GM18498 (cell line): ENCODE results near the gene LIPT1.
"Not testable (repeated sequence)": the region's sequence is repeated elsewhere in the genome, so short reads cannot be mapped to it uniquely, and the experiment has no call there.

Source experiments
- ATAC-seq: cut with Tn5 transposase; IDR thresholded peaks from one replicate; pipeline ENCODE4 v1.9.1; 2021; ENCODE audit warnings: mild to moderate bottlenecking, moderate library complexity; ENCODE audit not compliant: unreplicated experiment

Gene LIPT1

DNA sequence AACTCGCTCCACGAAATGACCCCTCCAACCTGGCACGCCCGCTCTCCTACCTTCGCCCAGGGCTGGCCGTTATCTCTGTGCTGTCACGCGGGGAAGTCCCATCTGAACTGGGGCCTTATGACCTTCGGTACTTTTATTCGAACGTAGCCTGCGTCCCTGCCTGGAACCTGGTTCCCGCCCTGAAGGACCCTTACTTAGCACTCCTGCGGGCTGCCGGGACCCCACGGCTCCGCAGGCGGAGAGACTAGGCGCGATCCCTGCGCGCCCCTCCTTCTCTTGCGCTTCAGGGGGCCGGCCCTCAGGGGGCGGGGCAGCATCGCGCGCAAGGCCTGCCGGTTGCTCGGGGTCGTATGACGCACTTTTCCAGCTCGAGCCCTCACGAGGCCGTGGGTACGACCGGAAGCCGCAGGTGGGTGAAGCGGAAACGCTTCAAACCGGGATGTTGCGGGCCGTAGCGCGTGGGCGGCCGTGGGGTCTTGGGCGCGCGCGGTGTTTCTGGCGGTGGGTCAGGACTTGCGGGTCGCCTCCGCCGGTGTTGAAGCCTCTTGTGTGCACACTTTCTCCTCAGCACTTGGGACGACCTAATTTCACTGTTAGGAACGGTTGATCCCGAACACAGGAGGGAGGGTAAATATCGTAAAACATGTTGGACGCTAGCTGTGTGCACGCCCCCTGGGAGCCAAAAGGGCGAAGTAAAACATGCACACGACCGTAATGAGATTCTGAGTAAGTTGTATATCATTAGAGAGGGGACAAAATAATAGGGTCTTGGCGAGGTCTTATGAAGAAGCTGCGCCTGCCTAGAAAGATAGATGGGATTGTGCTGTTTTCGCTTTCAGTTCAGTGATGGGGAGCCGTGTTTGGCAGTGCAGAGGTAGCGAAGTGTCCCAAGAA, at the start of gene LIPT1, which contains the start of gene TSGA10:
TSS of gene LIPT1 (plus strand) at position 325 of the 894 bp plus-strand sequence. CDS start 6,991 bp downstream, outside the sequence.
TSS of gene TSGA10 (minus strand) at position 300 of the 894 bp plus-strand sequence. CDS start 45,503 bp downstream, outside the sequence.
- ATAC-seq = peak; percentile 96

DNA sequence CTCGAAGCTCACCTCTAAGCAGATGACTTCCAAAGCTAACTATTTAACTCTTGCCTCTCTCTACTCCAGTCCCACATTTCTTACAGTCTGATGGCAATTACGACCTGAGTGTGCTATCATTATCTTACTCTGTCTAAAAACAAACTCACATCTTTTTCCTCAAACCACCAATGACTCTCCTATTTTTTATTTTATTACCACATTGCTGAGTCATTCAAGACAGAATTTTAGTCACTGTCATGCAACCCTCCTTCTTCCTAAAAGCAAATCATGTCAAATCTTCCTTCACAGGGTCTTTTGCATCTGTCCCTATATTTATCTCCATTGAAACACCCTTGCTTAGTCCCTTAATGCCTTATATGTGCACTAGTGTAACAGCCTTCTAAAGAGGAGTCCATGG, 47.9 kb upstream of the LIPT1 start:
- ATAC-seq = no peak

DNA sequence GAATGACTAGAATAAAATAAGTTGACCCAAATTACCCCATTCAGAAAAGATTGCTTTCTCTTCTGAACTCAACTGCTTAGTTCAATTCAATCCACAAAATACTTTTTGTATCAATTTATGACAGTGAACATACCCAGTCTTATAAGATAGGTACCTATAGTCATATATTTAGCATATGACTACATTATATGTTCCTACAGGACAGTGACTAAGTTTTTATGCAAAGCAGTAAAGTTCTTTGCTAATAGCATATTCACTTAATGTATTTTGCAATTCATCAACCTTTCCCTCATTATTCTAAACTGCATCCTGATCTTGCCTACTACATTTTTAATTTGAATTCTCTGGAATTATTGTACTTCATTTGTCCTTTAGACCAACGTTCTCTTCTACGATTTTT, 43.5 kb upstream of the LIPT1 start:
- no peak for ATAC-seq

DNA sequence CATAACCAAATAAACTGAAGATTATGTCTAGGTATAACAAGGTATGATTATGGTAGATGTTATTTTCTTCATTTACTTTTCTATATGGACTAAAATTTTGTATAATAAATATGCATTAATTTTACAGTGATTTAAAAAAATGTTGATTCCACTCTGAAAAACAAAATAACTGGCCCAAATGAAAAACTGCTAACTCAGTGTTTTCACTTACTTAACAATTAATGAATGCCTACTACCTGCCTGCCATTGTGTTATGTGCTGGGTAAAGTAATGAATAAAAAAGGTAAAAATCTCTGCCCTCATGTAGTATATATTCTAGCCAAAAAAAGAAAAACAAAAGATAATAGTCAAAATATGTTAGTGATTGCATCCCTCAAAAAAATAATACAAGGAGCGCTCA, 42.8 kb upstream of the LIPT1 start:
- ATAC-seq = no peak

DNA sequence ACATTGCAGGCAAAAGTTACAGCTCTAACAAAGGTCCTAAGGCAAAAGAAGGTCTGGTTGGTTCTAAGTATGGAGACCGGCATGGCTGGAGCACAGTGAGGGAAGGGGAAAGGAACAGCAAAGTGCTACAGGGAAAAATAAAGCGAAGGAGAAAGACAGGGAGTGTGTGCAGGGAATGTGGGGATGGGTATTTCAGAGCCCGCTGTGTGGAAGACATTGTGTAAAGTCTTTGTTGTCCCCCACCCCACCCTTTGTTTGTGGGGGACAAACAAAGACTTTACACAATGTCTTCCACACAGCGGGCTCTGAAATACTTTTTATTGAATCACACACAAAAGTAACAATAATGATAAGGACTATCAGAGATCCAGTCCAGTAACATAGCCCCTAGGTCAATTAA, 42.1 kb upstream of the LIPT1 start:
- no peak for ATAC-seq

DNA sequence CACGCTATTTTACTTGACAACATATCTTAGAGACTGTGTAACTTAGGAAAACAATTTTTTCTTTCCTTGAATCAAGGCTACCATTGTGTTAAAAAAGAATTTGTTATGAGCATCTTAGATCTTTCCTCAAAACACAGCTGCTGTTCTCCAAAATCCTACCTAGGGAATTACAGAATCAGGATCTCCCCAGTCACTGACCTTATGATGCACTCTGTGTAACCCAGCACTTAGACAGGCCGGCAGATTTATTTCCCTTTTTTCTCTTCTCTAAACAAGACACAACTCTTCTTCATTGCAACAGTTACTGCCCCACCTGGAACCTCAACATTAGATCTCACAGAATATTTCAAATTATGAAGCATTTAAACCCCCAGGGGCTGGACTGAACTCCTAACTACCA, 26.8 kb upstream of the LIPT1 start:
- no peak for ATAC-seq

DNA sequence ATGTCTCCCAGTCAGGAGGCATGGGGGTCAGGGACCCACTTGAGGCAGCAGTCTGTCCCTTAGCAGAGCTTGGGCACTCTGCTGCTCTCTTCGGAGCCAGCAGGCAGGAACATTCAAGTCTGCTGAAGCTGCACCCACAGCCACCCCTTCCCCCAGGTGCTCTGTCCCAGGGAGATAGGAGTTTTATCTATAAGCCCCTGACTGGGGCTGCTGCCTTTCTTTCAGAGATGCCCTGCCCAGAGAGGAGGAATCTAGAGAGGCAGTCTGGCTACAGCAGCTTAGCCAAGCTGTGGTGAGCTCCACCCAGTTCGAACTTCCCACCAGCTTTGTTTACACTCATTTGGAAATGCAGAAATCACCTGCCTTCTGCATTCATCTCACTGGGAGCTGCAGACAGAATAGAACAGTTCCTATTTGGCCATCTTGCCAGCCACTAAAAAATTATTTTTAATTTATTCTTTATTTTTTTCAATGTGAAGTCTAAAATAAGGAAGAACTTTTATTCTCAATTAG, 19.7 kb upstream of the LIPT1 start:
- not testable (repeated sequence) for ATAC-seq

DNA sequence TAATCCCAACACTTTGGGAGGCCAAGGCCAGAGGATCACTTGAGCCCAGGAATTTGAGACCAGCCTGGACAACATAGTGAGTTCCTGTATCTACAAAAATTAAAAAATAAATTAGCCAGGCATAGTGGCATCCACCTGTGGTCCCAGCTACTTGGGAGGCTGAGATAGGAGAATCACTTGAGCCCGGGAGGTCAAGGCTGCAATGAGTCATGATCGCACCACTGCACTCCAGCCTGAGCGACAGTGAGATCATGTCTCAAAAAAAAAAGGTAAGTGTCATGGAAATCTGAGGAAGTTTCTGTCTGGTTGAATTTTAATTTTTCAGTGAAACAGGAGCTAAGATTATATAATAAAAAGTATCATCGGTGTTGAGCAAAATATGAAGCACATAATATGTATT, 15.8 kb upstream of the LIPT1 start:
- no peak for ATAC-seq

DNA sequence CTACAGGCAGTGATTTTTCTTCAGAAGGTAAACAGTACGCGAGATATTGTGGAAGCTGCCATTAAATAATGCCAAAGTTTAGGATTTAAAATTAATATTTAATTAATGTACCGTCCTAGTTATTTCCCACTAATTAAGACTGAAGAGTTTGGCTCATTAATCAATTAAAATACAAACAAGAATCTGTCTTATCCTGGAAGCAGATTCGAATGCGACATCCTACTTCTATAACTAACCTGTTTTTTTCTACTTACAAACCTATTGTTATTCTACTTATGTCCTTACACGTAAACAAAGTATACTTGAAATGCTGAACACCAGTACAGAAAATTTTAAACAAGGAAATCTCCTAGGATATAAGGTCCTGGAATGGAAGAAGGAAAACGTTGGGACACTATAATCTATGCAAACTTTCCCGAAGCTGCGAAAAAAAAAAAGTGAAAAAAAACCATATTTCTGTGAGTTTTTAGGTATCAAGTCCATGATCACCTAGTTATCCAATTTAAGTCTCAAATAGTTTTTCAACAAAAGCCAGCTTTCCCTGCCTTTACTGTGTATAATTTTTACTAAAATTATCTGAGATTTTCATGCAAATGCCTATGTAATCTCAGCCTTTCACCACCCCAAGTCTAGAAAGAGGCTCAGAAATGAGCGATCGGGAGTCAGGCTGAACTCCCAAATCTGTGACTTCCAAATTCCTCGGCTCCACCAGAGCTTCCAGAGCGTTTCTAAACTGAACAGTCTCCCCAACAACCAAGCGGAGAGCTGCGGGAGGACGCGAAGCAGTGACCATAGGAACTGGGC, 14.5 kb upstream of the LIPT1 start:
- ATAC-seq = no peak

DNA sequence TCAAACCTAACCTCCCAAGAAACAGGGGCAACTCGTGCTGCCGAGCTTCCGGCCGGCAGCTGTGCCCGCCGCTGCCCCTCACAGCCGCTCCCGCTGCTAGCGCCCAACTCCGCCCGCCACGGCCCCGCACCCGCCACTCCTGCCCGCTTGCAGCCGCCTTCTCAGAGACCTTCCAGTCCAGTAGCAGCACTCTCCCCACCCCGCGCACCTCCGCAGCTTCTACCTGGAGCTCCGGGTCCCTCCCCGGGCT, 14.0 kb upstream of the LIPT1 start:
- peak; percentile 38 for ATAC-seq

DNA sequence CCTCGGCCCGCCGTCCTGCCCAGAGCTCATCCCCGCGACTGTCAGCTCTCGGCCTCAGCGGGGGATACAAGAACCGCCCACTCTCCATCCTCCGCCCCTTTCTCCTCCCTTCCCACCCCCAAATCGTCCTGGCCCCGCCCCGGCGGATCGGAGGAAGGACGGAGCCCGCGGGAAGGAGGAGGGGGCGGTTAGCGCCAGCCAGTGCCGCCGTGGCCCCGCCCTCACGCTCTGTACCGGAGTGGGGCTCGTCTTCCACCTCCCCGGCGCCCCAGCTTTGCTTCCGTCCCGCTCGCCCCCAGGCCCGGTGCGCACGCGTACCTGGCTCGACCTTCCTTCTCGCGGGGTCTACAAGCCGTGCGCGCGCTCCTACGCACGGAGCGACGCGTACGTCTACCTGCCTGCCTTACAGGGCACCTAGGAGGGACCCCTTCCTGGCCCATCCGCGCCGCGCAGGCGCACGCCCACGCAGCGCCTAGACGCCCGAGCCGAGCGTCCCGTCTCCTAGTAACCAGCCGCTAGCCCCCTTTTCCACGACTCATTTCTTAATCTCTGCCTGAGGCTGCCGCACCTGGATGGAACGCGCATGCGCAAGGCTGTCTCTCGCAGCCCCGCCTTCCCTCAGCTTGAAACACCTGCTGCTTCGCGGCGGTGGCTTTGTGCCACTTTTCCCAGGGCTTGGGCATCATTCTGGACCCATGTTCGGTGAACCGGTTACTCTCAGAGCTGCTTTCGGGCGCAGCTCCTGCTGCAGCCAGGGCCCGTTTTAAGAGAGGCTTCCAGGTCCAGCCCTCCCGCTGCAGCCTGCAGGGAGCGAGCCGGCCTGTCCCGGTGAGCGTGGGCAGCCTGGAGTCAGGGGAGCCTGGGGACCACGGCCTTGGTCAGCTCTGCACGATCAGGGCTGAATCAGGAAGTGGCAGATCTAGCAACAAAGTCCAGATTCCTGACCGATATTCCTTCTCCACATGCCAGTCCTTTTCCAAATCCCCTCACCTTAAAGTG, 13.4 kb upstream of the LIPT1 start, which contains the start of gene C2orf15:
TSS of gene C2orf15 (plus strand) at position 598 of the 999 bp plus-strand sequence. CDS start 8,852 bp downstream, outside the sequence.
- peak; percentile 94 for ATAC-seq

DNA sequence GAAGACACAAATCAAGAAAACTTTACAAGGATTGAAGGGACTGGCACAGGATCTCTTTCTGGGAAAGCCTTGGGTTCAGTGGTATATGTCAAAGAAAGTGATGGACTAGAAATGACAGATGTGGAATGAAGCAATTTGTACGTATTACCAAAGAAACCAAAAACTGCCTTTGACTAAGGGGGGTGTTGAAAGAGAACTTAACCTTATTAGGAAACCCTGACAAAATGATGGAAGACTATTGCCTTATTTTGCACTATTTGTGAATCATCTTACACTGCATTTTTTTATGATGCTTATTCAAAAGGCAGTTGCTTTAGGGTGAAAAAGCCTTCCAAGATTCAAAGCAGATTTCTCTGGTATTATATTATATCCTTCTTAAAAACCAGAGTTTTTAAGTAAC, 4.1 kb upstream of the LIPT1 start:
- no peak for ATAC-seq

DNA sequence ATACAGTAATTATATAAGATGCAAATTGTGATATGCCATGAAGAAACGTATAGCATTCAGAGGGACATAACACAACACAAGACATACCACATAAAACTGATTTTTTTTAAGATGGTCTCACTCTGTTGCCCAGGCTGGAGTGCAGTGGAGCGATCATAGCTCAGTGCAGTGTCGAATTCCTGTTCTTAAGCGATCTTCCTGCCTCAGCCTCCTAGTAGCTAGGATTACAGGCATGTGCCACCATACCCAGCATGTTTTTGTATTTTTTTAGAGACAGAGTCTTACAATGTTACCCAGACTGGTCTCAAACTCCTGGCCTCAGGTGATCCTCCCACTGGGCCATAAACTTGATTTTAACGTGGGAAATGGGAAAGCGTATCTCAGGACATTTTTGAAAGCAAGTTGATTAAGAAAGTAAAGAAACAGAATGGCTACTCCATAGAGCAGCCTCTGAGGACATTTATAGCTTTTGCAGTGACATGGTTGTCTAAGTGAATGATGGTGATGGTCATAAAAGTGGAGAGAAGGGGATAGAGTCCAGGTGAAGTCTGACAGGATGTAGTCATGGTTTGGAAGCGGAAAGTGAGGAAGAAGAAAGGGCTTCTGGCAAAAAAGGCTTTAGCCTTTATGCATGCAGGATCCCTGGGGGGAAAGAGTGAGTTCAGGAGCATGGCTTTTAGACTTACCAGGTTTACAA, 2.4 kb upstream of the LIPT1 start:
- no peak for ATAC-seq

DNA sequence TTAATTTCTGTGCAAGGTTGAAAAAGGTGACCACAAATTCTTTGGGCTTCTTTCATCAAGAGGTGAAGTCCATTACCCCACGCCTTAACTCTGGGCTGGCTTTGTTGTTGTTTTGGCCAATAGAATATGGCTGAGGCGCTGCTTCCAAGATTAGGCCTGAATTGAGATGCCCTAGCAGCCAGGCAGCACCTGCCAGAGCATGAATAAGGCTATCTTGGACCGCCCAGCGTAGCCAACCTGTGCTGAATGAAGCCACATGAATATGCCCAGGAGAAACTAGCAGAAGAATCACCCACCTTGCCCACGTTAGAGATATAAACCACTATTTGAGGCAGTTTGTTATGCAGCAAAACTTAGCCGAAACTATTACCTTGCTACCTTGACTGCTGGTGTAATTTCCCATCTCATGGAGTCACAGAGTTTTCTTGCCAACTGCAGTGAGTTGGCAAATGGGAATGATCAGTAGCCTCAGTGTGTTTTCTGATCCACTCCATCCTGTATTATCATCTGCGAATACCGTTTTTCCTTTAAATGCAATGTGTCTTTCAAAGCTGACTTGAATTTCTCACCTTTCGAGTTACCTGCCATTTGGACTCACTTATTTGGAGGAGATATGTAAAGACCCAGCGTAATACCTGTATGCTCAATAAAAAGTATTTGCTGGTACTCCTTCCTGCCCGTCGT, 704 bp upstream of the LIPT1 start:
- no peak for ATAC-seq

DNA sequence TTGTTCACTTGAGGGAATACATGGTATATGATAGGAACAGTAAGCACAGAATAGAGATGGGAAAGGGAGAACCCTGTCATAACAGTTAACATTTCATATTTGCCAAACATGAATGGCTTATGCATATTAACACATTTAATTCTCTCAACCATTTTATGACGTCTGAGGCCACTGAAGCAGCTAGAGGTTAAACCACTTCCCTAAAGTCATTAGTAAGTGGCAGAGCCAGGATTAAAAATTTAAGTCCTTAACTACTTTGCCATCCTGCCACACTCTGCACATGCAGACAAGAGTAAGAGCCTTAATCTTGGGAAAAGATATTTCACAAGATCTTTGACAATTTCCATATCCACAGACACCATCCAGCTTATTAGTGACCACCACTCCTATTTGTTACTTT, 2.1 kb downstream of the LIPT1 start:
- no peak for ATAC-seq

DNA sequence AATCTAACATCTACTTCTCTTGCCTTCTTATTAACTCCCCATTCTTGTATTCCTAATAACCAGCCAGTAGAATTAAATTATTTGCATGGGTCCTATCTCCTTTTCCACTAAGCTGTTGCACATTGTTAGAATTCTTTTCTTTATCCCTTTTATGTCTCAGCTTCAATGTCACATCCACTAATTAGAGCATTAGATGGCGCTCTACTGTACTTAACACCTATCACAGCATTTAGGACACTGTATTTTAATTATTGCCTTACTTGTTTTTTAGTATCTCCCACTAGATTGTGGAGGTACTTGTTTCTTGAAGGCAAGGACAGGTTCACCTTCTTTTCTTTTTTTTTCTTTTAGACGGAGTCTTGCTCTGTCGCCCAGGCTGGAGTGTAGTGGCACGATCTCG, 3.8 kb downstream of the LIPT1 start:
- no peak for ATAC-seq

DNA sequence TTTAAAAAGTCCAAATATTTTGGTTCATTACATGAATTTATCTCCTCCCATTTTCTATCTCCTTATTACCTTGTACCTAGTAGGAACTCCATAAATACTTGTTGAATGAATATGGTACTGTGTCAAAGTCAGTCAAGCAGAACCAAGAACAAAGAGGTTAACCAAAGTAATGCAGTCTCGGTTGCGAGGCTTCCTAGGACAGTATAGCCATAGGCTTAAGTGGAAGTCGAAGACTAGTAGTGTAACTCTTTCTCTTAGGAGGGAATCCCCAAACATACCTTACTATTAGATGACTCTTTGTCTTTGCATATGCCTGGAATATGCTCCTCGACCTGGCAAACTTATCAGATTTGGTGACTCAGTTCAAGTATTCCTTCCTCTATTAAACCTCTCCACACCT, 4.8 kb downstream of the LIPT1 start:
- no peak for ATAC-seq

DNA sequence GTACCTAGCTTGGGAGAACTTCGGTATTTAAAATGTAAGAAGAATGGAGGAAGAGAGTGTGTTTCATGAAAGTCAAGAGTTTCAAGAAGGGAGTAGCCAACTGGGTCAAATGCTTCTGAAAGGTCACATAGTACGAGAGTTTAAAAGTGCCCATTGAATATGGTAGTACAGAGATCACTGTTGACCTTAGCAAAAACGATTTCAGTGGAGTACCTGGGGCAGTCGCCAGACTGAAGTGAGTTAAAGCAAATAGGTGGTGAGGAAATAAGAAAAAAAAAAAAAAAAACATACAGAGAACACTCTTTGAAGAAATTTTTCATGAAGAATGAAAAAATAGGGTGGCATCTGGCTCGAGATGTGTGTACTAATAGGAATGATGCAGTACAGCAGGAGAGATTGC, 11.5 kb downstream of the LIPT1 start:
- no peak for ATAC-seq

DNA sequence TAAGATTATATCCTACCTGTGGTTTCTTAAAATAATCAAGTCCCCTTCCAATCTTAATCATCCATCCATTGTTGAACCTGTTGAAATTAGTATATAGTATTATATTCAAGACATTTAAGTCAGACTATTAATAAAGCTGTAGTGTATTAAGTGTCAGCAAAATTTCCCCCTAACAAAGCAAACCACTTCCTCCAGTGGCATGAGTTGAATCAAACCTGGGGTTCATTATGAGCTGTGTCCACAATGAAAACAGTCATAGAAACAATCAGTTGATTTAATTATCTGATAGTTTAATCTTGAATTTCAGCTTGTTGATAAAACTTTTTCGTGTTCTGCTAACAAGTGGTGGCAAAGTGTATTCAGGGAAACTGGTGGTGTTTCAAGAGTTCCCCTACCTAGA, 14.8 kb downstream of the LIPT1 start:
- no peak for ATAC-seq
